LNCAP (cell line): ENCODE results near the gene CLEC4C.

Experiments
- TF ChIP-seq, protein P1 (sequence below): fragments of 450-650 bp; IDR thresholded peaks from 2 replicates; pipeline ENCODE4 v1.5.1; 2017; ENCODE audit warnings: mild to moderate bottlenecking

The CLEC4C gene

DNA sequence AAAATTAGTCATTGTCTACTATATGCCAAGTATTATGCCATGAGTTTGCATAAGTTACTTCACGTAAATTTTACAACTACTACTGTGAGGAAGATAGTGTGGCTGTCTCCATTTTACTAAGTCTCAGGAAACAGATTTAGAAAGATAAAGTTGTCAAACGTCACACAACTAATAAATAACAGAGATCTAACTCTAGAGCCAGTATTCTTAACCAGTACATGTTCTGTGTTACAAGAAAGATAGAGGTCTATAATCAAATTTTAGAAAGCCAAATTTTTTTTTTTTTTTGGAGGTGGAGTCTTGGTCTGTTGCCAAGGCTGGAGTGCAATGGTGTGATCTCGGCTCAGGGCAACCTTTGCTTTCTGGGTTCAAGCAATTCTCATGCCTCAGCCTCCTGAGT is 14.2 kb downstream of the CLEC4C start:
- TF ChIP-seq, protein P1, sequence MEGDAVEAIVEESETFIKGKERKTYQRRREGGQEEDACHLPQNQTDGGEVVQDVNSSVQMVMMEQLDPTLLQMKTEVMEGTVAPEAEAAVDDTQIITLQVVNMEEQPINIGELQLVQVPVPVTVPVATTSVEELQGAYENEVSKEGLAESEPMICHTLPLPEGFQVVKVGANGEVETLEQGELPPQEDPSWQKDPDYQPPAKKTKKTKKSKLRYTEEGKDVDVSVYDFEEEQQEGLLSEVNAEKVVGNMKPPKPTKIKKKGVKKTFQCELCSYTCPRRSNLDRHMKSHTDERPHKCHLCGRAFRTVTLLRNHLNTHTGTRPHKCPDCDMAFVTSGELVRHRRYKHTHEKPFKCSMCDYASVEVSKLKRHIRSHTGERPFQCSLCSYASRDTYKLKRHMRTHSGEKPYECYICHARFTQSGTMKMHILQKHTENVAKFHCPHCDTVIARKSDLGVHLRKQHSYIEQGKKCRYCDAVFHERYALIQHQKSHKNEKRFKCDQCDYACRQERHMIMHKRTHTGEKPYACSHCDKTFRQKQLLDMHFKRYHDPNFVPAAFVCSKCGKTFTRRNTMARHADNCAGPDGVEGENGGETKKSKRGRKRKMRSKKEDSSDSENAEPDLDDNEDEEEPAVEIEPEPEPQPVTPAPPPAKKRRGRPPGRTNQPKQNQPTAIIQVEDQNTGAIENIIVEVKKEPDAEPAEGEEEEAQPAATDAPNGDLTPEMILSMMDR: no peak

DNA sequence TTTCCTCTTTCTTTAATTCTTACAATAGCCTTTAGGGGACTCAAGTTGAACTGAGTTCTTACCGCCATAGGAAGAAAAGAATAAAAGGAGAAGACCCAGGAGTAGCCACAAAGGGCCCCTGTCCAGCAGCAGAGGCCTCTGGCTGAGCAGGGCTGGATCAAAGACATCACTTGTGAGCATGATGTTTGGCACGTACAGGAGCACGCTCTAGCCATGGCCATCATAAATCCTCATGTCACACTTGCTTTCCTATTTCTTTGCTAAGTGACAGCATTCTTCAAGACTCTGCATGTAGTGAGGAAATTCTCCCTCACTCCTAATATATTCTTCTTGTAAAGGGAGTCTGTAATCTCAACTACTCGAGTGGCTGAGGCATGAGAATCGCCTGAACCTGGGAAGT is 15.7 kb downstream of the CLEC4C start:
- TF ChIP-seq, protein P1: no peak

DNA sequence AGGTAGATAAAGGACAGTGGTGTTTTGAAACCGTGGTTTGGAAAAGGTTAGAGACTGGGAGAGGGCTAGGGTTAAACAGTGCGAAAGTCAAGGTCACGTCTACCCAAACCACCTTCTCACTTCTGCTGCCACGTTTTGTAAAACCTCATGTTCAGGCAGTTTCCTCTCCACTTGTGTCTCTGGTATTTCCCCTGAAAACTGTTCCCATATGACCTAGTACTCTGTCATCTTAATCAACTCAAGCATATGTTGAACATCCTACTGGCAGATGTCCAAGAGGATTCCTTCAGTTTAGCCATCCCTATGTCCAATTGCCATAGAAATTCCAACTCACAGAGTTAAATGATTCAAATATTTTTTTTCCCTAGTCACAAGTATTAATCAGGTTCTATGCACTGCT is 17.4 kb downstream of the CLEC4C start:
- TF ChIP-seq, protein P1: no peak

DNA sequence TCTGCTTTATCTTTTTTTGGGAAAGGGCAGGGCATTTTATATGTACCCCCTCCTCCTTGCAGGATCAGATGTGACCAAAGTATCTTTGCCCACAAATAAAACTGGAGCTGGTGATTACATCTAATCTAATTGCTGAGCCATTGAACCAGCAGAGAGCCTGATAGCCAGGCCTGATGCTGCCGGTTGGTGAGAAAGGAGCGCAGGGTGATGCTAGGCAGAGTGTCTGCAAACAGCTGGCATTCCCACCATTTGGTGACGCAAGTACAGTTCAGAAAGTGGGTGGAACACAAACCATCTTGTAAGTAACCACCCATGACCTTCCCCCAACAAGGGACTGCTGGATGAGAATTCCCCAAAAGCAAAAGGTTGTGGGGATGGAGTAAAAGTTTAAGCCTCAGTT is 23.2 kb downstream of the CLEC4C start:
- TF ChIP-seq, protein P1: no peak

DNA sequence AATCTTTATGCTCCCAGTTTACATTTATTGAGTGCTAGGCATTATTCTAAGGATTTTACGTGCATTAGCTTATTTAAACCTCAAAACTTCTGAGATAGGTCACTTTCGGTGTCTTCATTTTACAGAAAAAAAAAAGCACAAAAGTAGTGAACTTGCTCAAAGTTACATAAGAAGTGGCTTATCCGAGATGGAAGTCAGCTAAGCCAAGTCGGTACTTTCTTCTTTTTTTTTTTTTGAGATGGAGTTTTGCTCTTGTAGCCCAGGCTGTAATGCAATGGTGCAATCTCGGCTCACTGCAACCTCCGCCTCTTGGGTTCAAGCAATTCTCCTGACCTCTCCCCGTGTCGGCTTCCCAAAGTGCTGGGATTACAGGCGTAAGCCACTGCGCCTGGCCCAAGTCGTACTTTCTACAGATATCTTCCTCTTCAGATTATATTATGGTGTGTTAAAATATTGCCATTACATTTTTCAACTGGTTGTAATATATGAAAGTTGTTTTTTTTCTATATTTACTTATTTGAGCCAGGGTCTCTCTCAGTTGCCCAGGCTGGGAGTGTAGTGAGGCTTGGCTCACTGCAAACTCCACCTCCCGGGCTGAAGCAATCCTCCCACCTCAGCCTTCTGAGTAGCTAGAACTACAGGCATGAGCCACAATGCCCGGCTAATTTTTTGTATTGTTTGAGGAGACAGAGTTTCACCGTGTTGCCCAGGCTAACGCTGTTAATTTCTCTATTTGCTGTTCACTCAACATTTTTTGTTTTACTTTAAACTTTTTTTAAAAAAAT is 27.0 kb downstream of the CLEC4C start:
- TF ChIP-seq, protein P1: no peak

DNA sequence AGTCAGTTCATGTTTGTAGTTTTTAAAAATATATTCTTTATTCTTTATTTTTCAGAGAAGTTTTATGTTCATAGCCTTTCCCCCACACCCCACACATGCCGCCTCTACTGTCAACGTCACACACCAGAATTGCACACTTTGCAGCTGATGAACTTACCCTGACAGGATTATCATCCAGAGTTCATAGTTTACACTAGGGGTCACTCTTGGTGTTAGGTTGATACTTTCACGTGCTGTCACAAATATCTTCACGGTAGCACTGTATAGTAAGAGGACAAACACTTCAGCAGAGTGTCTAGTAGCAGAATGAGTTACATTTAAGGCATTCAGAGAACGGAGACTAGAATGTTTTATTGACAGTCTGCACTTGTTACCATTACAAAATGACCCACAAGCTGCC is 30.8 kb downstream of the CLEC4C start:
- TF ChIP-seq, protein P1: peak; percentile 50

DNA sequence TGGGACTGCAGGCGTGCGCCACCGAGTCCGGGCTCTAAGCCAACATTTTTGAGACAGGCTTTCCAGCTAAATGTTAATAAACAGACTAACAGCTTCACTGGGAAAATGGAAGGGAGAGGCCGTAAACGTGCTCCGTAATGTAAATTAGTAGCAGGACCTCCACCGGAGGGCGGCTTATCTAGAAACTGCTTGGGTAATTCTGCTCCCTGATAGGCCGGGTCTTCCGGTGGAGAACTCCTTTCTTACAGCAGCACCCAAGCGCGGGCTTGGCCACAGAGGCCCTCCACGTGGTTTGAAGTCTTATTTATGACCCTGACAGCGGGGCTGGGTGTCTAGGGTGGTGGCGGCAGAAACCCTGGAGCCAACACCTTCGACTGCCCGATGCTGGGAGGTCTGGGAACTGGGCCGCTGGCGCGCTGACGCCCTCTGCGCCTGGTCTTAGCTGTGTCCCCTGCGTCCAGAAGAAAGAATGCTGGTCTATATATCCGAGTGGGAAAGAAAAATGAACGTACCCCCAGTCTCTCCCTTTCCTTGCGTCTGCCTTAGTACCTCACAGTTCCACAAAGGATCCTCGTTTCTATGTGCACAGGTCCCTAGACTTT is 34.2 kb downstream of the CLEC4C start:
- TF ChIP-seq, protein P1: no peak
